Measurements from ENCODE around the gene NAPG.

DNA sequence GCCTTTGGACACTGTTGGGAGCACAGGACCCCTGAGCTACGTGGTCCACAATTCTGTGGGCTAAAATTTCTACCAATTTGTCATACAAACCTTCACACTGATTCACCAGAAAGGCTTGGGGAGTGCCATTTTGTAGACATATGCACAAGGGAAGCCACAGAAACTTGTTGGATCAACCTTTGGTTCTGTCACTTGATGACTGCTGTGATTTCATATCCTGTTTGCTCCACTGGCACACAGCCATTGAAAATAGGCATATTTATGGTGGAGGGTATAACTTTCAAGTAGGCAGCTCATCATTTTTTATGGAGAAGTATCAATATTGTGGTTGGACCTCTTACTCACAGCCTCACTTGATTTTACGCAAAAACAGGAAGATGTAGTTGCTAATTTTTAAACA is 10.5 kb downstream of the NAPG start:
- TF ChIP-seq POLR2A (IDR thresholded peaks at IDR 0.05; ENCODE audit: low read depth, low read length): no peak
- no peak for TF ChIP-seq TAF1 (IDR thresholded peaks at IDR 0.05; ENCODE audit: low read depth, low read length)
- TF ChIP-seq POLR2AphosphoS5 (IDR thresholded peaks at IDR 0.05; ENCODE audit: low read depth, low read length): no peak
